Measurements from ENCODE around the gene CLEC16A.

Gene CLEC16A

GRCh38 chr16:10987361-10988163 lies 43.2 kb downstream of the CLEC16A start:
- no peak for DNase-seq (ENCODE audit: extremely low read depth in 1 of 2, low read depth in 1 of 2)

GRCh38 chr16:10988164-10988803 lies 43.9 kb downstream of the CLEC16A start:
- DNase-seq (ENCODE audit: extremely low read depth in 1 of 2, low read depth in 1 of 2) = no peak

GRCh38 chr16:10988879-10989278 lies 44.5 kb downstream of the CLEC16A start:
- DNase-seq (ENCODE audit: extremely low read depth in 1 of 2, low read depth in 1 of 2) = no peak

- no peak for DNase-seq (ENCODE audit: extremely low read depth in 1 of 2, low read depth in 1 of 2)
These were observed 45.2 kb downstream of the CLEC16A start for GRCh38 chr16:10989559-10989958.

- no peak for DNase-seq (ENCODE audit: extremely low read depth in 1 of 2, low read depth in 1 of 2)
These were observed 46.0 kb downstream of the CLEC16A start for GRCh38 chr16:10990378-10990777.

GRCh38 chr16:10992112-10992511 lies 47.7 kb downstream of the CLEC16A start:
- no peak for DNase-seq (ENCODE audit: extremely low read depth in 1 of 2, low read depth in 1 of 2)

GRCh38 chr16:10992797-10993196 lies 48.4 kb downstream of the CLEC16A start:
- DNase-seq (ENCODE audit: extremely low read depth in 1 of 2, low read depth in 1 of 2) = no peak

GRCh38 chr16:10993649-10994048 lies 49.3 kb downstream of the CLEC16A start:
- no peak for DNase-seq (ENCODE audit: extremely low read depth in 1 of 2, low read depth in 1 of 2)

GRCh38 chr16:10994571-10994970 lies 50.2 kb downstream of the CLEC16A start:
- DNase-seq (ENCODE audit: extremely low read depth in 1 of 2, low read depth in 1 of 2) = no peak

- DNase-seq (ENCODE audit: extremely low read depth in 1 of 2, low read depth in 1 of 2) = no peak
These were observed 51.2 kb downstream of the CLEC16A start for GRCh38 chr16:10995565-10995964.

- no peak for DNase-seq (ENCODE audit: extremely low read depth in 1 of 2, low read depth in 1 of 2)
These were observed 53.1 kb downstream of the CLEC16A start for GRCh38 chr16:10997485-10997884.

- no peak for DNase-seq (ENCODE audit: extremely low read depth in 1 of 2, low read depth in 1 of 2)
These were observed 54.9 kb downstream of the CLEC16A start for GRCh38 chr16:10999300-10999699.

GRCh38 chr16:11001611-11002010 lies 57.2 kb downstream of the CLEC16A start:
- DNase-seq (ENCODE audit: extremely low read depth in 1 of 2, low read depth in 1 of 2) = no peak

- no peak for DNase-seq (ENCODE audit: extremely low read depth in 1 of 2, low read depth in 1 of 2)
These were observed 58.8 kb downstream of the CLEC16A start for GRCh38 chr16:11003141-11003540.

GRCh38 chr16:11004351-11004750 lies 60.0 kb downstream of the CLEC16A start:
- no peak for DNase-seq (ENCODE audit: extremely low read depth in 1 of 2, low read depth in 1 of 2)

- DNase-seq (ENCODE audit: extremely low read depth in 1 of 2, low read depth in 1 of 2) = no peak
These were observed 60.7 kb downstream of the CLEC16A start for GRCh38 chr16:11004973-11005610.

GRCh38 chr16:11005611-11005975 lies 61.2 kb downstream of the CLEC16A start:
- DNase-seq (ENCODE audit: extremely low read depth in 1 of 2, low read depth in 1 of 2) = no peak

- no peak for DNase-seq (ENCODE audit: extremely low read depth in 1 of 2, low read depth in 1 of 2)
These were observed 62.3 kb downstream of the CLEC16A start for GRCh38 chr16:11006656-11007055.

GRCh38 chr16:11007714-11008280 lies 63.4 kb downstream of the CLEC16A start:
- no peak for DNase-seq (ENCODE audit: extremely low read depth in 1 of 2, low read depth in 1 of 2)

- DNase-seq (ENCODE audit: extremely low read depth in 1 of 2, low read depth in 1 of 2) = no peak
These were observed 64.8 kb downstream of the CLEC16A start for GRCh38 chr16:11009027-11009755.

Data from activated CD8-positive, alpha-beta memory T cell treated with anti-CD3 and anti-CD28 coated beads for 1 hour (primary cell).